Activated T-cell treated with anti-CD3 and anti-CD28 coated beads, Interleukin-2, amount 50 U/mL, for 4 hours (primary cell): ENCODE measurements around the gene DDX60. TPM values are rescaled to one million over a fixed set of nuclear protein-coding genes. Genes with fewer than 3 reads are reported as not detected.
A peak's percentile ranks its signal among the peaks of the same experiment; 100 is the strongest.
"Not testable (repeated sequence)": the region's sequence is repeated elsewhere in the genome, so short reads cannot be mapped to it uniquely, and the experiment has no call there.

Source experiments
- ATAC-seq, 2 donors: fragments of 200-7000 bp; cut with Tn5 transposase; one replicate each; pipeline ENCODE4 v1.10.0; 2021
- DNase-seq: peaks from one replicate; pipeline ENCODE4 v3.0.0-alpha.2; 2020
- H3K27me3 Mint-ChIP-seq: one replicate; pipeline ENCODE4 v1.8.0; 2021; ENCODE audit warnings: low read depth, mixed read lengths
- H3K36me3 Mint-ChIP-seq: one replicate; pipeline ENCODE4 v1.8.0; 2022; ENCODE audit warnings: mixed read lengths; ENCODE audit not compliant: insufficient read depth
- H3K4me1 Mint-ChIP-seq: one replicate; pipeline ENCODE4 v1.8.0; 2021; ENCODE audit warnings: low read depth, mixed read lengths
- H3K4me3 Mint-ChIP-seq: one replicate; pipeline ENCODE4 v1.8.0; 2021; ENCODE audit warnings: mild to moderate bottlenecking, moderate library complexity, mixed read lengths
- H3K9me3 Mint-ChIP-seq: one replicate; pipeline ENCODE4 v1.8.0; 2021; ENCODE audit warnings: mixed read lengths
- total RNA-seq, 3 donors: library from RNA; stranded (reverse); gene quantifications; one replicate each; pipeline ENCODE4 v1.2.1, GENCODE V29; 2021

Gene DDX60
- total RNA-seq, 3 donors from 2014 or later = 3.4 to 3.9 (median 3.7) TPM

DNA sequence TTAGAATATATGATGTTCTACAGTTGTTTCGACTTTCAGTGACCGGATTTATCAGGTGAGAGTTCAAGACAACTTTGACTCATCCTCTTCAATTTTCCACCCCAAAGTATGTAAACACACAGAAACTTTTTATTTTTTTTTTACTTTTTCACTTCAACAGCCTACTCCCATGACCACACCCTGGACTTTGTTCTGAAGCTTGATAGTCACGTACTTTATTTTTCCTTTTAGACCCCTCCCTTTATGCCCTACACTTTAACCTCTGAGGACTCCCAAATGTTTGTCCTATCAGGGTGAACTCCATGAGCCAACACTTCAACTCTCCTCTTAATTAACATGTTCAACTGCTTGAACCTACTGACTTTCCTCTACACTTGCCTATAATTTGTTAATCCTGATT is 2.5 kb upstream of the DDX60 start:
- Mint-ChIP-seq H3K4me3 (peak overlapping the region; percentile 9), H3K9me3 (no peaks in the 10 kb centered on the region), H3K27me3 (no peaks in the 10 kb centered on the region), H3K4me1 (peaks cover 37% of the 10 kb centered on the region), H3K36me3 (peaks cover 7% of the 10 kb centered on the region)
- DNase-seq = no peak
- no peak for ATAC-seq

DNA sequence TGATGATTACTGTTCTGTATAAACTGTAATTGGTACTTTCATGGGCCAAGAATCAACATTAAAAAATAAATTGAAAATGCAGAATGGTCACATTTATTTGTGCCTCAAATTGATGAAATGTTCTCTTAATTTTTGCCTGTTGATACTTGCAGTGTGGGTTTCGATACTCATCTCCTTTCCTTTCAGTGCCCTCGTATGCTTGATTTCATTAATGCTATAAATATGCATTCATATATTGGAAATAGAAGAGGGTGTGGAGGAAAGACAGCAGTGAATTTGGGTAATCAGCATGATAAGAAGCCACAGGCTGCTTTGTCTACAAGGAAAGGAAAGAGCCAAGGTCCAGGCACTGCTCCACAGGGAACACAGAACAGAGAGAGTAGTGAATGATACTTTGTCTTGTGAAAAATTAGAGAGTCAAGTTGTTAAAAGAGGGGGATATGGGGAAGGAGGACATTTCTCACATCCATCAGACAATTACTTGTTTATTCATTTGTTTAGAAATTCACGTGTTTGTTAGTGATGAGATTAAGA is 1.0 kb upstream of the DDX60 start:
- Mint-ChIP-seq H3K9me3 (no peaks in the 10 kb centered on the region), H3K4me3 (peak overlapping the region; percentile 91), H3K27me3 (no peaks in the 10 kb centered on the region), H3K36me3 (peaks cover 7% of the 10 kb centered on the region), H3K4me1 (peaks cover 45% of the 10 kb centered on the region)
- DNase-seq (no peak), ATAC-seq (no peak)

DNA sequence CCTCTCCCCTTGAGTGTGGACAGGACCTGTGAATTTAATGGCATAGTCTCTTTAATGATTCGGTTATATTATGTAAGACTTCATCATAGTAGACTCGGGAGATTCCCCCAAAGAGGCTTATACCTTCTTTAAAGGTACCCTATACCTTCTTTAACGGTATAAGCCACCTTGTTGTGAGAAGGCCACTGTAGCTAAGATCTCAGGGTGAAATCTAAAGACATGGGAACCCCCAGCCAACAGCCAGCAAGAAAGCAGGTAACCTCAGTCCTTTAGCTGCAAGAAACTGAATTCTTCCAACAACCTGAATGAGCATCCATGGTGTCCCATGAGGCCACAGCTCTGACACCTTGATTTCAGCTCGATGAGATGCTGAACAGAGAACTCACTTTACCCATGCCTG is 931 bp downstream of the DDX60 start:
- peaks cover 7% of the 10 kb centered on the region for H3K36me3 Mint-ChIP-seq
- no peaks in the 10 kb centered on the region for H3K27me3 Mint-ChIP-seq
- no peak for DNase-seq
- H3K4me1 Mint-ChIP-seq = peaks cover 59% of the 10 kb centered on the region
- H3K9me3 Mint-ChIP-seq = no peaks in the 10 kb centered on the region
- no peak for ATAC-seq
- peak overlapping the region; percentile 91 for H3K4me3 Mint-ChIP-seq

DNA sequence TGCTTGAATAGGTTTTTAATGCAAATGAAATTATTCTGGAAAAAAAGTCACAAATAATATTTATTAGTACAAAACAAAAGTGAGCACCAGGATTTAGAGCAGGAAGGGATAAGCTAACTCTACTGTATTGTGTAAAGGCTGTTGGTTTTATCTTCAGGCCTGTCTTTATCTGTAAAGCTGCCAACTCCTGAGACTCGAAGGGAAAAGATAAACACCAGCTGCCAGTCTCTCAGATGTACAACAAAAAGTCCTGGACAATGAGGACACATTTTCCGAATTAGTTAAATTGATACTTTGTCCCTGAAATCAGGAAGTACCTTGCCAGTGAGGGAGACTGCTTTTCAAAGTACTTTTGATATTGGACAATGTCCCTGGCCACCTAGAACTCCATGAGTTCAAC is 8.8 kb downstream of the DDX60 start:
- peaks cover 47% of the 10 kb centered on the region for H3K4me1 Mint-ChIP-seq
- no peaks in the 10 kb centered on the region for H3K9me3 Mint-ChIP-seq
- no peak for ATAC-seq
- H3K4me3 Mint-ChIP-seq = no peak overlapping the region
- no peaks in the 10 kb centered on the region for H3K27me3 Mint-ChIP-seq
- H3K36me3 Mint-ChIP-seq = peaks cover 41% of the 10 kb centered on the region
- no peak for DNase-seq

DNA sequence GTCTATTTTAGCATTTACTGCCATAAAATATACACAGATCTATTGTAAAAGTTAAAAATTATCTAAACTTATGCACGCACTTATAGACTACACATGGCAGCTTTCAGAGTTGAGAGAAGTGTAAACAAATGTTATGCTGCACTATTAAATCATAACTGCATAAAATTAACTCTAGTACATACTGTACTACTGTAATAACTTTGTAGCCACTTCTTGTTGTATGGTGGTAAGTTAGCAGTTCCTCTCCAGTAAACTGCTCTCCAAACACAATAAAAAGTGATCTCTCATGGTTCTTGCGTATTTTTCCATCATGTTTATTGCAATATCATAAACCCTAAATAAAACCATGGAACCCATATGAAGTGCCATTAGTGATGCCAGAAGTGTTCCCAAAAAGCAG is 9.6 kb downstream of the DDX60 start:
- H3K27me3 Mint-ChIP-seq = no peaks in the 10 kb centered on the region
- DNase-seq = no peak
- H3K9me3 Mint-ChIP-seq = no peaks in the 10 kb centered on the region
- H3K36me3 Mint-ChIP-seq = peaks cover 44% of the 10 kb centered on the region
- no peak for ATAC-seq
- no peak overlapping the region for H3K4me3 Mint-ChIP-seq
- peaks cover 40% of the 10 kb centered on the region for H3K4me1 Mint-ChIP-seq

DNA sequence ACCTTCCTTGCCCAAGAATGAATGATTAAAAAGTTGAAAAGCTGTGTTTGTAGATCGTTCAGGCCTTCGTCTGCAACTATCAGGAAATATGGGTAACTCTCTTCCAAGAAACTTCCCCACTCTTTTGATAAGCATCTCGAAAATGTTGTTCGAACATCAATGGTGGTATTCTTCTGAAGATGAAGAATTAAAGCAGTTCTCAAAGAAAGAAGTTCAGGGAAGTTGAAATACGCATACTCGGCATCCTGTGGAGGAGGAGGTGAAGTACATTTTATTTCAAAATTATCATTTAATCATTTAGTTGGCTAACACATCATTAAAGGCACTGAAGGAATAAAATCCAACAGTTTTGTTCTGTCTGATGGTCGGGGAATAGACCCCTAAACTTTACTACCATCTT is 12.1 kb downstream of the DDX60 start:
- Mint-ChIP-seq H3K9me3 (no peaks in the 10 kb centered on the region), H3K36me3 (peaks cover 52% of the 10 kb centered on the region), H3K4me3 (peak overlapping the region; percentile 16), H3K27me3 (no peaks in the 10 kb centered on the region), H3K4me1 (peaks cover 22% of the 10 kb centered on the region)
- ATAC-seq (no peak), DNase-seq (no peak)

DNA sequence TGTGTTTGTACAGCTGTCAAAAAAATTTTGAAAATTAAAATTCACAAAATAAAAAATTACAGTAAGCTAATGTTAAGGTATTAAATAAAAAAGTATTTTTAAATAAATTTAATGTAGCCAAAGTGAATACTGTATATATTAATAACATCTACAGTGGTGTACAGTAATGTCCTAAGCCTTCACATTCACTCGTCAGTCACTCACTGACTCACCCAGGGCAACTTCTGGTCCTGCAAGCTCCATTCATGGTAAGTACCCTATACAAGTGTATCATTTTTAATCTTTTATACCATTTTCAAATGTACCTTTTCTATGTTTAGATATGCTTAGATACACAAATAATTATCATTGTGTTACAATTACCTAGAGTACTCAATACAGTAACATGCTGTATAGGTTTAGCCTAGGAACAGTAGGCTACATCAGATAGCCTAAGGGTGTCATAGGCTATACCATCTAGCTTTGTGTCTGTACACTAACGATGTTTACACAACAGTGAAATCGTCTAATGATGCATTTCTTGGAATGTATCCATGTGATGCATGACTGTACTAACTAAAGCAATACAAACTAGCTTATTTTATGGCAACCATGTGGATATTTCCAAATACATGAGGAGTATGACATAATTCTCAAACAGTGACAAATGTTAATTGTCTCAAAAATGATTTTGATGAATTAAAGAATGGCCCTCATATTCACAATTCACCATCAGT is 13.7 kb downstream of the DDX60 start:
- Mint-ChIP-seq H3K27me3 (no peaks in the 10 kb centered on the region), H3K9me3 (no peaks in the 10 kb centered on the region), H3K4me1 (peaks cover 21% of the 10 kb centered on the region), H3K36me3 (peaks cover 51% of the 10 kb centered on the region), H3K4me3 (no peak overlapping the region)
- no peak for DNase-seq
- no peak for ATAC-seq

DNA sequence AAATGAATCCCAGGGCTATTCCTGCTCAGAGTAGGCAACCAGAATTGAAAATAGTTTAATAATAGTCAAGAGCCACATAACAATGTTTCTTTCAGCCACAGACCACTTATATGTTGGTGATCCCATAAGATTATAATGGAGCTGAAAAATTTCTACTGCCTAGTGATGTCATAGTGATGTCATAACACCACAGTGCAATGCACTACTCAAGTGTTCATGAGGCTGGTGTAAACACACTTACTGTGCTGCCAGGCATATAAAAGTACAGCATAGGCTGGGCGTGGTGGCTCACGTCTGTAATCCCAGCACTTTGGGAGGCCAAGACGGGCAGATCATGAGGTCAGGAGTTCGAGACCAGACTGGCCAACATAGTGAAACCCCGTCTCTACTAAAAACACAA is 15.1 kb downstream of the DDX60 start:
- not testable (repeated sequence) for H3K4me3 Mint-ChIP-seq, DNase-seq, ATAC-seq, H3K27me3 Mint-ChIP-seq, H3K9me3 Mint-ChIP-seq
- peaks cover 23% of the 10 kb centered on the region for H3K4me1 Mint-ChIP-seq
- peaks cover 49% of the 10 kb centered on the region for H3K36me3 Mint-ChIP-seq

DNA sequence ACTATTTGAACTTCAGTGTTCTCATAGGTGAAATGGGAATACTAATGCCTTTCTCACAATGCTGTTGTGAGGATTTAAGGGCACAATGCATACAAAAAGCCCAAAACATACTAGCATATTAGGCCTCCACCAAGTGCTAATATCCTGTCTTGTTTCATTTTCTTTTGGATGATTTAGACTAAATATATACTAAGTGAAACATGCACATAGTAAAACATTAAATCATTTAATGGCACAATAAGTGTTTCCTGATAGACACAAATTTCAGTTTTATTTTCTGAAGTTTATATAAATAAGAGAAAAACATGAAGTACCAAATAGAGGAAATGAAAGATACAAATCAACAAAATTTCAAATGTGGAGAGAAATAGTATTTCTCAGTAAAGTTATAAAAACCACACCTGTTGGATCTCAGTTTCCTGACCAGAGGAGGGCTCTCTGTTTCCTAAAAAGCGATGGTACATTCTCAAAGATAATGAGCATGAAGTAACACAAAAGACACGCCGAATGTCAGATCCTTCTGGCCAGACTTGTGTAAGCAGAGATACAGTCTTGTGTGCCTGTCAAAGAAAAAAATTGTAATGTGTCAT is 25.1 kb downstream of the DDX60 start:
- Mint-ChIP-seq H3K4me3 (no peak overlapping the region), H3K9me3 (no peaks in the 10 kb centered on the region), H3K27me3 (no peaks in the 10 kb centered on the region), H3K4me1 (peaks cover 5% of the 10 kb centered on the region), H3K36me3 (peaks cover 51% of the 10 kb centered on the region)
- DNase-seq = no peak
- no peak for ATAC-seq

DNA sequence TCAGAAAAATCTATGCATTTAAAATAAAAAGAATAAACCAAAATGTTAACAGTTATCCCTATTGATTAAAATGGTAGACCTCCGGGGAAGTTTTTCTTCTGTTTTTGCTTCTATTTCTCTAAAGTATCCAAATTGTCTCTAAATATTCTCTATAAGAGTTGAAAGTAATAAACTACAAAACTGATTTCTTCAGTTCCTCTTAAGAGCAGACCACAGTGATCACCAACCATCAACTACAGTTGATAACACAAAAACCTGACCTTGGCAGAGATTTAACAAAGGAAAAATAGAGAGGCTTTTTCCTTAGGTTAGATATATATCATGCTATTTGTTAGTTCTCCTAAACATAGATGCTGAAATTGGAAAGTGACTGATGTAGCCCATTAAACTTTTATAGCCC is 27.3 kb downstream of the DDX60 start:
- Mint-ChIP-seq H3K4me1 (peaks cover 5% of the 10 kb centered on the region), H3K4me3 (no peak overlapping the region), H3K27me3 (no peaks in the 10 kb centered on the region), H3K9me3 (no peaks in the 10 kb centered on the region), H3K36me3 (peaks cover 42% of the 10 kb centered on the region)
- ATAC-seq = no peak
- no peak for DNase-seq

DNA sequence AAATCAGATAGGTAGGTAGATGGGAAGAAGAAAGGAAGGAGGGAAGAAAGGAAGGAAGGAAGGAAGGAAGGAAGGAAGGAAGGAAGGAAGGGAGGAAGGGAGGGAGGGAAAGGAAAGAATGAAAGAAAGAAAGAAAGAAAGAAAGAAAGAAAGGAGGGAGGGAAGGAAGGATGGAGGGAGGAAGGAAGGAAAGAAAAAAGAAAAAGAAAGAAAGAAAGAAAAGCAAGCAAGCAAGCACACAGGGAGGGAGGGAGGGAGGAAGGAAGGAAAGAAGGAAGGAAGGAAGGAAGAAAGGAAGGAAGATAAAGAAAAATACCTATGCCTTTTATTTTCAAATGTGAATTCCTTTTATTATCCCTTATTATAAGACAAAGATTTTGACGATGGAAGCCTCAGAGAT is 32.7 kb downstream of the DDX60 start:
- H3K27me3 Mint-ChIP-seq, H3K4me3 Mint-ChIP-seq, H3K9me3 Mint-ChIP-seq, DNase-seq, H3K4me1 Mint-ChIP-seq, ATAC-seq: not testable (repeated sequence)
- peaks cover 38% of the 10 kb centered on the region for H3K36me3 Mint-ChIP-seq

DNA sequence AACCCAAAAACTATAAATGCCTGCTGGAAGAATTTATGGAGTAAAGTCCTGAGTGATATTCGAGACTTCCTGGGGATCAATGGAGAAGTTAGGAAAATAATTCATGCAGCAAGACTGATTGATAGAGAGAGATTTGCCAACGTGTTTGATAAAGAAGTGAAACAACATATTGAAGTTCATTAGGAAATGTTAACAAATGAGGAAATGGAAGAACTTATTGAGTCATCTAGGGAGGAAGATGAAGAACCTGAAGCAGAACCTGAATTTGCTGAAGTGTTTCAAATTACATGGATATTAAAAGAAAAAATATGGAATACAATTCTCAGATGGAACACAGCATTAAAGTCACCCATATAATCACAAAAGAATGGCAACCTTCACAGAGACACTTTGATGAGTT is 39.0 kb downstream of the DDX60 start:
- Mint-ChIP-seq H3K4me1 (no peaks in the 10 kb centered on the region), H3K9me3 (no peaks in the 10 kb centered on the region), H3K27me3 (no peaks in the 10 kb centered on the region), H3K4me3 (no peak overlapping the region), H3K36me3 (peaks cover 64% of the 10 kb centered on the region)
- DNase-seq (no peak), ATAC-seq (no peak)

DNA sequence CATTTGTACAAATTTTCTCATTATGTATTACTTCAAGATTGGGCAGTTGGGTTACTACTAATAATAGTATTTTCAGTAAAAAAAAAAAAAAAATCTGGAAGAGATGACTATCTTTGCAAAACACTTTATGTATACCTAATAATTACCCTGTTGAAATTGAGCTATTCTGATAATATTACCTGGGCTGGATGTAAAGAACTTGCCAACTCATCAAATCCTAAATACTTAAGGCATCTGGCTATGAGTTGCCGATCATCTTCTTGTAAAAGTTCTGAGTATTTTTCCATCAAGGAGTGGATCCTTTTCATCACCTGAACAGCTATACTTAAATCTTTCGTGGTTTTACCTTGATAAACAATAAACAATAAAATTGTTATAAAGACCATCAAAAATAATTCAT is 42.7 kb downstream of the DDX60 start:
- Mint-ChIP-seq H3K27me3 (no peaks in the 10 kb centered on the region), H3K9me3 (no peaks in the 10 kb centered on the region), H3K4me3 (no peak overlapping the region), H3K4me1 (no peaks in the 10 kb centered on the region), H3K36me3 (peaks cover 68% of the 10 kb centered on the region)
- DNase-seq (no peak), ATAC-seq (no peak)

DNA sequence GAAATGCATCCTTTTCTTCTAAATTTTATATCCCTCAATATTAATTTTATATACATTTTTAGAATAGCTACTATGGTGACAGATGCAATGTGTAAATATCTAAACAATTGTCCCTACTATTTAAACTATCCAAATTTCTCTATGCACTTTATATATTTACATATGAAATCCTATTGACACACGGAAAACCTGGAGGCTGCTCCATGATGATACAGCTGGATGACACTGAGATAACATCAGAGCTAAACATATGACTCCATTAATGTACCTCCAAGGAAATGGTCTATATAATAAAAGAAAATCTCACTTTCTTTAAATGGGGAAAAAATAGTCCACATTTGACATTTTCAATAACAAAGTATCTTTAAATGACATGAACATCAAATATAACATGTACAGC is 43.7 kb downstream of the DDX60 start:
- H3K4me1 Mint-ChIP-seq = no peaks in the 10 kb centered on the region
- no peak for ATAC-seq
- H3K27me3 Mint-ChIP-seq = no peaks in the 10 kb centered on the region
- DNase-seq = no peak
- peaks cover 66% of the 10 kb centered on the region for H3K36me3 Mint-ChIP-seq
- no peaks in the 10 kb centered on the region for H3K9me3 Mint-ChIP-seq
- H3K4me3 Mint-ChIP-seq = no peak overlapping the region

DNA sequence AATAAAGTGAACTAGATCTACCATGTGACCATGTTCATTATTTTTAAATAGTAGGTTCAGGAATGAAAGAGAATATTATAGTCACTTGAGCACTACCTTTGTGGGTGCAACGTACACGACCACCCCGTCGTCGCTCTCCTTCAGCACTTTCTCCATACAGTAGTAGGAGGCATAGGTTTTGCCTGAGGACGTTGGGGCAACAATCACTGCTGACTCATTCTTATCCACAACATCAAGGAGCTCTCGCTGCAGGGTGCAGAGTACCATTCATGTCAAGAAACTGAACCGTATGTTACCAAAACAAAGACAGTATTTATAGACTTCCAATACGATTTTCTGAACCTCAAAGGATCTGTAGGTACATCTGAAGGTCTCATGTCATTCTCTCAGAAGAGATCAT is 44.7 kb downstream of the DDX60 start:
- no peaks in the 10 kb centered on the region for H3K27me3 Mint-ChIP-seq
- H3K4me3 Mint-ChIP-seq = no peak overlapping the region
- no peaks in the 10 kb centered on the region for H3K9me3 Mint-ChIP-seq
- H3K36me3 Mint-ChIP-seq = peaks cover 66% of the 10 kb centered on the region
- no peaks in the 10 kb centered on the region for H3K4me1 Mint-ChIP-seq
- no peak for DNase-seq
- no peak for ATAC-seq
